Neural cell (in vitro differentiated cells): ENCODE data around the gene ARMH1. TPM values are rescaled to one million over a fixed set of nuclear protein-coding genes. Genes with fewer than 3 reads are reported as not detected.

Experiments
- H2AFZ ChIP-seq: fragments of 200-600, 300-800 bp; sonication (generic), shearing (Covaris generic); 2 replicates; pipeline ENCODE4 v1.6.0; 2014; ENCODE audit warnings: low read depth, mild to moderate bottlenecking, antibody characterized with exemption, low read length, moderate library complexity
- H3F3A ChIP-seq: fragments of 200-600 bp; shearing (Covaris generic); 2 replicates; pipeline ENCODE4 v1.6.1; 2016; ENCODE audit warnings: mild to moderate bottlenecking, moderate library complexity, mixed read lengths, antibody characterized with exemption, low read length; ENCODE audit not compliant: insufficient read depth, poor library complexity, severe bottlenecking
- H3K27ac ChIP-seq: fragments of 200-600, 300-800 bp; sonication (generic), shearing (Covaris generic); 2 replicates; pipeline ENCODE4 v1.5.1; 2014; ENCODE audit warnings: mild to moderate bottlenecking, low read length, moderate library complexity
- H3K27me3 ChIP-seq: fragments of 300-800, 200-600 bp; sonication (generic), shearing (Covaris generic); 2 replicates; pipeline ENCODE4 v1.6.0; 2014; ENCODE audit warnings: mild to moderate bottlenecking, low read depth, low read length, moderate library complexity; ENCODE audit not compliant: insufficient read depth
- H3K36me3 ChIP-seq: fragments of 300-800, 200-600 bp; sonication (generic), shearing (Covaris generic); 2 replicates; pipeline ENCODE4 v1.5.1; 2014; ENCODE audit warnings: mild to moderate bottlenecking, antibody characterized with exemption, low read length, moderate library complexity; ENCODE audit not compliant: insufficient read depth
- H3K4me2 ChIP-seq: fragments of 300-800, 200-600 bp; sonication (generic), shearing (Covaris generic); 2 replicates; pipeline ENCODE4 v1.6.0; 2014; ENCODE audit warnings: mild to moderate bottlenecking, low read length
- H3K4me3 ChIP-seq: fragments of 300-800, 200-600 bp; sonication (generic), shearing (Covaris generic); 2 replicates; pipeline ENCODE4 v1.5.1; 2014; ENCODE audit warnings: mild to moderate bottlenecking, low read length, moderate library complexity
- H3K79me2 ChIP-seq: fragments of 200-600 bp; shearing (Covaris generic); replicated peaks from 2 replicates; pipeline ENCODE4 v1.6.0; 2014; ENCODE audit warnings: mild to moderate bottlenecking, low read length, moderate library complexity; ENCODE audit not compliant: insufficient read depth
- H3K9ac ChIP-seq: fragments of 300-800, 200-600 bp; sonication (generic), shearing (Covaris generic); 2 replicates; pipeline ENCODE4 v1.6.1; 2016; ENCODE audit warnings: mild to moderate bottlenecking, low read length, mixed read lengths
- H3K9me2 ChIP-seq: fragments of 200-600 bp; shearing (Covaris generic); 2 replicates; pipeline ENCODE4 v1.6.1; 2016; ENCODE audit warnings: mild to moderate bottlenecking, low read length, mixed read lengths; ENCODE audit not compliant: insufficient read depth
- H3K9me3 ChIP-seq: fragments of 200-600, 300-800 bp; sonication (generic), shearing (Covaris generic); 2 replicates; pipeline ENCODE4 v1.6.1; 2016; ENCODE audit warnings: mild to moderate bottlenecking, mixed run types, low read length, moderate library complexity, mixed read lengths
- H4K20me1 ChIP-seq: fragments of 200-600 bp; shearing (Covaris generic); 2 replicates; pipeline ENCODE4 v1.6.1; 2016; ENCODE audit warnings: mild to moderate bottlenecking, mixed run types; ENCODE audit not compliant: insufficient read depth
- CTCF ChIP-seq: fragments of 450-650 bp; IDR thresholded peaks from 2 replicates; pipeline ENCODE4 v1.5.1; 2014; ENCODE audit warnings: antibody characterized with exemption, mild to moderate bottlenecking, moderate library complexity; ENCODE audit not compliant: poor library complexity, severe bottlenecking
- EP300 ChIP-seq: fragments of 450-650 bp; conservative IDR thresholded peaks from 2 replicates; pipeline ENCODE4 v1.6.1; 2014; ENCODE audit warnings: antibody characterized with exemption, mild to moderate bottlenecking, moderate library complexity; ENCODE audit not compliant: poor library complexity, severe bottlenecking
- EZH2 ChIP-seq: fragments of 200-600, 300-800 bp; shearing (Covaris generic), sonication (generic); IDR thresholded peaks from 2 replicates; pipeline ENCODE4 v1.6.1; 2014; ENCODE audit warnings: antibody characterized with exemption, low read length, borderline replicate concordance, mild to moderate bottlenecking; ENCODE audit not compliant: insufficient read depth, poor library complexity, severe bottlenecking
- MXI1 ChIP-seq: fragments of 450-650 bp; conservative IDR thresholded peaks from 2 replicates; pipeline ENCODE4 v1.6.1; 2014; ENCODE audit warnings: antibody characterized with exemption, mild to moderate bottlenecking; ENCODE audit not compliant: poor library complexity, severe bottlenecking
- POLR2AphosphoS5 ChIP-seq: IDR thresholded peaks from 2 replicates; pipeline ENCODE4 v1.6.1; 2012
- RAD21 ChIP-seq: fragments of 450-650 bp; conservative IDR thresholded peaks from 2 replicates; pipeline ENCODE4 v1.6.1; 2014; ENCODE audit warnings: antibody characterized with exemption, mild to moderate bottlenecking, moderate library complexity
- REST ChIP-seq: IDR thresholded peaks from 2 replicates; pipeline ENCODE4 v1.6.1; 2012; ENCODE audit warnings: borderline replicate concordance
- SMC3 ChIP-seq: fragments of 450-650 bp; conservative IDR thresholded peaks from 2 replicates; pipeline ENCODE4 v1.6.1; 2014; ENCODE audit warnings: antibody characterized with exemption, mild to moderate bottlenecking, moderate library complexity; ENCODE audit not compliant: poor library complexity
- TAF1 ChIP-seq: IDR thresholded peaks from 2 replicates; pipeline ENCODE4 v1.6.1; 2012; ENCODE audit warnings: low read depth
- polyA plus RNA-seq: library from polyadenylated mRNA; depleted of rRNA; stranded (reverse); fragments of >200 nt; gene quantifications from 2 replicates; pipeline ENCODE4 v1.2.3, GENCODE V29; 2014

The ARMH1 gene
- polyA plus RNA-seq, 1 donor from 2014 or later: 105 TPM

GRCh38 chr1:44714944-44715571, 40.5 kb downstream of the ARMH1 start:
- Histone ChIP-seq H3K79me2 (no peaks in the 10 kb centered on the region), H3K27me3 (no peaks in the 10 kb centered on the region)

GRCh38 chr1:44717156-44717555, 42.6 kb downstream of the ARMH1 start:
- Histone ChIP-seq H3K4me3 (no peak overlapping the region), H4K20me1 (no peaks in the 10 kb centered on the region), H3K27me3 (no peaks in the 10 kb centered on the region), H3K9me3 (no peaks in the 10 kb centered on the region), H3K27ac (no peak overlapping the region), H3F3A (no peaks in the 10 kb centered on the region), H3K9me2 (no peaks in the 10 kb centered on the region), H3K4me2 (no peak overlapping the region), H2AFZ (no peak overlapping the region), H3K9ac (no peak overlapping the region), H3K36me3 (no peaks in the 10 kb centered on the region), H3K79me2 (no peaks in the 10 kb centered on the region)
- TF ChIP-seq RAD21: no peak
- no peak for TF ChIP-seq MXI1
- no peak for TF ChIP-seq SMC3
- TF ChIP-seq EZH2: no peak
- TF ChIP-seq POLR2AphosphoS5: no peak
- no peak for TF ChIP-seq TAF1
- TF ChIP-seq CTCF: no peak
- TF ChIP-seq EP300: no peak

More at GRCh38 chr1:44714944-44715571, 40.5 kb downstream of the ARMH1 start:
- TF ChIP-seq RAD21 (peak; percentile 69), REST (no peak), SMC3 (peak; percentile 65), CTCF (peak; percentile 86)
- no peaks in the 10 kb centered on the region for H3F3A ChIP-seq
- H3K4me2 ChIP-seq: no peak overlapping the region
- no peaks in the 10 kb centered on the region for H3K9me2 ChIP-seq
- no peaks in the 10 kb centered on the region for H3K36me3 ChIP-seq
- H2AFZ ChIP-seq: no peak overlapping the region
- no peaks in the 10 kb centered on the region for H3K9me3 ChIP-seq
- no peaks in the 10 kb centered on the region for H4K20me1 ChIP-seq
- H3K27ac ChIP-seq: no peak overlapping the region
- H3K9ac ChIP-seq: no peak overlapping the region
- no peak overlapping the region for H3K4me3 ChIP-seq
